SW 1271 (cell line): Measurements from ENCODE around the gene LAMC2.
A peak's percentile ranks its signal among the peaks of the same experiment; 100 is the strongest.

Experiments
- DNase-seq, 2 experiments: peaks; one replicate each; lab custom pipeline; 2025; lab: John Stamatoyannopoulos, UW

Gene LAMC2

GRCh38 chr1:183214021-183214970, 28.2 kb downstream of the LAMC2 start:
- no peak for DNase-seq

- no peak for DNase-seq
These were observed 29.1 kb downstream of the LAMC2 start for GRCh38 chr1:183215076-183215720.

- DNase-seq, result no peak
These were observed 29.9 kb downstream of the LAMC2 start for GRCh38 chr1:183215936-183216335.

- DNase-seq, result no peak
These were observed 32.1 kb downstream of the LAMC2 start for GRCh38 chr1:183218027-183218618.

- DNase-seq, result no peak
These were observed 33.0 kb downstream of the LAMC2 start for GRCh38 chr1:183218971-183219615.

GRCh38 chr1:183219616-183220009, 33.5 kb downstream of the LAMC2 start:
- no peak for DNase-seq

- no peak for DNase-seq
These were observed 36.8 kb downstream of the LAMC2 start for GRCh38 chr1:183222909-183223308.

- DNase-seq, result no peak
These were observed 37.4 kb downstream of the LAMC2 start for GRCh38 chr1:183223467-183223866.

GRCh38 chr1:183226361-183226760, 40.3 kb downstream of the LAMC2 start:
- no peak for DNase-seq

- no peak for DNase-seq
These were observed 40.9 kb downstream of the LAMC2 start for GRCh38 chr1:183226963-183227362.

- peak in 1 of 2 experiments; percentile 31 for DNase-seq
These were observed 41.6 kb downstream of the LAMC2 start for GRCh38 chr1:183227422-183228346.

- DNase-seq, result no peak
These were observed 42.5 kb downstream of the LAMC2 start for GRCh38 chr1:183228347-183229220.

GRCh38 chr1:183230413-183230812, 44.3 kb downstream of the LAMC2 start:
- no peak for DNase-seq

- no peak for DNase-seq
These were observed 45.5 kb downstream of the LAMC2 start for GRCh38 chr1:183231545-183231944.

- DNase-seq, result no peak
These were observed 47.0 kb downstream of the LAMC2 start for GRCh38 chr1:183233113-183233512.

GRCh38 chr1:183234660-183235476, 48.8 kb downstream of the LAMC2 start:
- peak; percentile 37 to 62 for DNase-seq

GRCh38 chr1:183235503-183235902, 49.4 kb downstream of the LAMC2 start:
- DNase-seq, result no peak

GRCh38 chr1:183236158-183236725, 50.2 kb downstream of the LAMC2 start:
- DNase-seq, result no peak

GRCh38 chr1:183237046-183237445, 51.0 kb downstream of the LAMC2 start:
- DNase-seq, result no peak
